ENCODE measurements around the gene IQSEC3.

IQSEC3 gene

DNA sequence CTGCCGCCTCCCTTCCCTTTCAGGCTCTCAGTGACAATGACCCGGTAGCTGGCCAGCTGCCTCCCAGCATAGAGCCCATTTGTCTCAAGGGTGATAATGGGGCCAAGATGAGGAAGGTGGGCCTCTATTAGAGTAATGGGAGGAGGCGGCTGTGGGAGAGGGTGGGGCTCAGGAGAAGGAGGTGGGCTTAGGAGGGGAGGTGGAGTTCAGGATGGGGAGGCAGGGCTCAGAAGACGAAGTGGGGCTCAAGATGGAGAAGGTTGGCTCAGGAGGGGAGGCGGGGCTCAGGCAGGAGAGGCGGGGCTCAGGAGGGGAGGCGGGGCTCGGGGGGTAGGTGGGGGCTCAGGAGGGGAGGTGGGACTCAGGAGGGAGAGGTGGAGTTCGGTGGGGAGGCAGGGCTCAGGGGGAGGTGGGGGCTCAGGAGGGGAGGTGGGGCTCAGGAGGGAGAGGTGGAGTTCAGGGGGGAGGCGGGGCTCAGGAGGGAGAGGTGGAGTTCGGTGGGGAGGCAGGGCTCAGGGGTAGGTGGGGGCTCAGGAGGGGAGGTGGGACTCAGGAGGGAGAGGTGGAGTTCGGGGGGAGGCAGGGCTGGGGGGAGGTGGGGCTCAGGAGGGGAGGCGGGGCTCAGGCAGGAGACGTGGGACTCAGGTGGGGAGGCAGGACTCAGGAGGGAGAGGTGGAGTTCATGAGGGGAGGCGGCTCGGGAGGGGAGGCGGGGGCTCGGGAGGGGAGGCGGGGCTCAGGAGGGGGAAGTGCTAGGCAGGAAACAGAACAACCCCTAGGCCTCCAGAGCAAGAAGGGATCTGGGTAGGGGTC, 36.8 kb downstream of the IQSEC3 start:
- WGBS = 72% methylated on average over 12 of the region's 19 CpGs
- Histone ChIP-seq H3K4me1 (ENCODE audit: insufficient read depth, low read length) (peaks cover 21% of the 10 kb centered on the region), H3K36me3 (ENCODE audit: insufficient read depth, low read length) (no peaks in the 10 kb centered on the region), H3K4me3 (ENCODE audit: low read length) (peak overlapping the region; percentile 36), H3K9ac (ENCODE audit: low read depth, low read length) (no peak overlapping the region), H3K27me3 (ENCODE audit: insufficient read depth, low read length) (peaks cover 17% of the 10 kb centered on the region; the same call in 1 of the 2 replicates), H3K27ac (ENCODE audit: low read depth, low read length) (no peak overlapping the region), H3K9me3 (ENCODE audit: insufficient read depth, low read depth, low read length) (no peaks in the 10 kb centered on the region)

DNA sequence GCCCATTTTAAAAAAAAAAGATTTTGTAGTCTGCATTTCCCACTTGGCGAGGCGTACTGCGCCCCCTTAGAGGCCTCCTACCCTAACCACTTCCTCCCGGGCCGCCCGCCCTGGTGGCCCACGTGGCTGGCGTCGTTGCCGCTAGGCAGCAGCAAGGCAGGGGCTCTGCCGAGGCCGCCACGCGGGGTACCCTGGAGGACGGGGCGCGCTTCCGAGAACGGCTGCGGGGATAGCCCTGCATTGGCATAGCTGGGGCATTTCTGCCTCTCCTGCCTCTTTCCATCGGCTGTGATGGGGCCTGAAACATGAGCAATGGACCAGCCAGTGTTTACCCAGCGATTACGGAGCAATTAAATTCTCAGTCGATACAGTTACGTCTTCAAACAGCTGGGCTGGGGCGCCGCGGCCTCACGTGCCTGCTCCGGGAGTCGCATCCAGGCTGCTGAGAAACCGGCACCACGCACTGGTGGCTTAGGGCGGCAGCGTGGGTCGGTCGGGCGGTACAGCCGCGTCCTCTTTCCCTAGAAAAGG, 38.0 kb downstream of the IQSEC3 start:
- Histone ChIP-seq H3K27me3 (ENCODE audit: insufficient read depth, low read length) (0 out of 2 replicates have a peak, but pooled peaks cover 6% of the 10 kb centered on the region), H3K9me3 (ENCODE audit: insufficient read depth, low read depth, low read length) (no peaks in the 10 kb centered on the region), H3K27ac (ENCODE audit: low read depth, low read length) (no peak overlapping the region), H3K36me3 (ENCODE audit: insufficient read depth, low read length) (no peaks in the 10 kb centered on the region), H3K4me3 (ENCODE audit: low read length) (no peak overlapping the region), H3K4me1 (ENCODE audit: insufficient read depth, low read length) (peaks cover 15% of the 10 kb centered on the region), H3K9ac (ENCODE audit: low read depth, low read length) (no peak overlapping the region)
- 92% methylated on average over 40 of the region's 40 CpGs for WGBS

GRCh38 chr12:105696-106095, 39.1 kb downstream of the IQSEC3 start:
- Histone ChIP-seq H3K9me3 (ENCODE audit: insufficient read depth, low read depth, low read length) (no peaks in the 10 kb centered on the region), H3K27me3 (ENCODE audit: insufficient read depth, low read length) (no peaks in the 10 kb centered on the region), H3K27ac (ENCODE audit: low read depth, low read length) (no peak overlapping the region), H3K9ac (ENCODE audit: low read depth, low read length) (no peak overlapping the region), H3K4me3 (ENCODE audit: low read length) (no peak overlapping the region), H3K36me3 (ENCODE audit: insufficient read depth, low read length) (no peaks in the 10 kb centered on the region), H3K4me1 (ENCODE audit: insufficient read depth, low read length) (peaks cover 20% of the 10 kb centered on the region)
- 92% methylated on average over 4 of the region's 4 CpGs for WGBS

- no peak overlapping the region for H3K27ac ChIP-seq (ENCODE audit: low read depth, low read length)
- H3K9ac ChIP-seq (ENCODE audit: low read depth, low read length) = no peak overlapping the region
- no peaks in the 10 kb centered on the region for H3K36me3 ChIP-seq (ENCODE audit: insufficient read depth, low read length)
- peaks cover 21% of the 10 kb centered on the region for H3K4me1 ChIP-seq (ENCODE audit: insufficient read depth, low read length)
- H3K9me3 ChIP-seq (ENCODE audit: insufficient read depth, low read depth, low read length) = no peaks in the 10 kb centered on the region
- no peaks in the 10 kb centered on the region for H3K27me3 ChIP-seq (ENCODE audit: insufficient read depth, low read length)
- 74% methylated on average over 5 of the region's 5 CpGs for WGBS
- H3K4me3 ChIP-seq (ENCODE audit: low read length) = no peak overlapping the region
Measured at GRCh38 chr12:106118-106591, 39.6 kb downstream of the IQSEC3 start.

GRCh38 chr12:108594-108993, 42.0 kb downstream of the IQSEC3 start:
- H3K27ac ChIP-seq (ENCODE audit: low read depth, low read length) = no peak overlapping the region
- H3K27me3 ChIP-seq (ENCODE audit: insufficient read depth, low read length) = no peaks in the 10 kb centered on the region
- WGBS = 87% methylated on average over 9 of the region's 9 CpGs
- H3K36me3 ChIP-seq (ENCODE audit: insufficient read depth, low read length) = no peaks in the 10 kb centered on the region
- H3K9ac ChIP-seq (ENCODE audit: low read depth, low read length) = no peak overlapping the region
- H3K9me3 ChIP-seq (ENCODE audit: insufficient read depth, low read depth, low read length) = no peaks in the 10 kb centered on the region
- H3K4me1 ChIP-seq (ENCODE audit: insufficient read depth, low read length) = peaks cover 21% of the 10 kb centered on the region
- H3K4me3 ChIP-seq (ENCODE audit: low read length) = no peak overlapping the region

DNA sequence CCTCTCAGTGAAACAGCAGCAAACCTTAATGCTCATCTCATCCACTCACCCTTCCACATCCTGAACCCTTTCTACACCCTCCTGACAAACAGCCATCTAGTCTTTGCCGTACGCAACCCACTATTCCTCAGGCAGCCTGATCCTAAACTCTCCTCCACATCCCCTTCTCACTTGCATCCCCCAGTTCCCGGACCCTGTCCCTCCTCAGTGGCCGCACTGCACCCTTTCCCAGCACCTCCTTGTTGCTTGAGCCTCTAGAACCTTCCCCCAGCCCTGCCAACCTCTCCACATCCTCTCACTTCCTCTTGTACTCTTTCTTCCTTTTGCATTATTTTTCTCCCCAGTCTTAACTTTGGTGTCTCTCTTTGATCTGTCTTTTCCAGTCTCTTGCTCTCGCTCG, 42.9 kb downstream of the IQSEC3 start:
- H3K27ac ChIP-seq (ENCODE audit: low read depth, low read length) = no peak overlapping the region
- H3K4me3 ChIP-seq (ENCODE audit: low read length) = no peak overlapping the region
- H3K9ac ChIP-seq (ENCODE audit: low read depth, low read length) = peak overlapping the region; percentile 18; the same call in 1 of the 2 replicates
- H3K4me1 ChIP-seq (ENCODE audit: insufficient read depth, low read length) = peaks cover 17% of the 10 kb centered on the region
- H3K36me3 ChIP-seq (ENCODE audit: insufficient read depth, low read length) = no peaks in the 10 kb centered on the region
- H3K9me3 ChIP-seq (ENCODE audit: insufficient read depth, low read depth, low read length) = no peaks in the 10 kb centered on the region
- WGBS = 76% methylated on average over 6 of the region's 6 CpGs
- H3K27me3 ChIP-seq (ENCODE audit: insufficient read depth, low read length) = no peaks in the 10 kb centered on the region

- Histone ChIP-seq H3K4me1 (ENCODE audit: insufficient read depth, low read length) (peaks cover 17% of the 10 kb centered on the region), H3K36me3 (ENCODE audit: insufficient read depth, low read length) (no peaks in the 10 kb centered on the region), H3K9me3 (ENCODE audit: insufficient read depth, low read depth, low read length) (no peaks in the 10 kb centered on the region), H3K4me3 (ENCODE audit: low read length) (no peak overlapping the region), H3K9ac (ENCODE audit: low read depth, low read length) (peak overlapping the region; percentile 4; the same call in 1 of the 2 replicates), H3K27me3 (ENCODE audit: insufficient read depth, low read length) (no peaks in the 10 kb centered on the region), H3K27ac (ENCODE audit: low read depth, low read length) (peak overlapping the region; percentile 57; the same call in 1 of the 2 replicates)
- 25% methylated on average over 3 of the region's 3 CpGs for WGBS
Measured at GRCh38 chr12:109872-110271, 43.3 kb downstream of the IQSEC3 start.

- Histone ChIP-seq H3K36me3 (ENCODE audit: insufficient read depth, low read length) (no peaks in the 10 kb centered on the region), H3K9me3 (ENCODE audit: insufficient read depth, low read depth, low read length) (no peaks in the 10 kb centered on the region), H3K9ac (ENCODE audit: low read depth, low read length) (no peak overlapping the region), H3K4me3 (ENCODE audit: low read length) (no peak overlapping the region), H3K4me1 (ENCODE audit: insufficient read depth, low read length) (peaks cover 17% of the 10 kb centered on the region), H3K27ac (ENCODE audit: low read depth, low read length) (no peak overlapping the region), H3K27me3 (ENCODE audit: insufficient read depth, low read length) (no peaks in the 10 kb centered on the region)
- 83% methylated on average over 11 of the region's 11 CpGs for WGBS
Measured at GRCh38 chr12:111699-112493, 45.3 kb downstream of the IQSEC3 start.

DNA sequence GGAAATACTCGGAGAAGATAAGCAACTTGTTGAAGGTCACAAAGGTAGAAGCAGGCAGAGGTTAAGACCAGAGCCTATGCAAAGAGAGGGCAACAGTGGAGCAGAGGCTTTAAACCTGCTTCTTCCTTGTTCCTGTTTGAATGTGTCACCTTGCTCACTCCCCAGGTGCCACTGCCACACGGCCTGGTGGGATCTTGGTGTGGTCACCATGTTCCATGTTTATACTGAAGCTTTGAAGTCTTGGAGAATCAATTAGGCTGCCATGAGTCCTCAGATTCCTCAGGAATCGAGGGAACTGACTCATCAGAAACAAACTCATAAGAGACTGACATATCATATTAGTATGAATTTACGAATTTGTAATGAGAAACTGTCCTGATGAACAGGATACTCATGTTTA, 46.8 kb downstream of the IQSEC3 start:
- Histone ChIP-seq H3K4me3 (ENCODE audit: low read length) (no peak overlapping the region), H3K9ac (ENCODE audit: low read depth, low read length) (no peak overlapping the region), H3K9me3 (ENCODE audit: insufficient read depth, low read depth, low read length) (no peaks in the 10 kb centered on the region), H3K36me3 (ENCODE audit: insufficient read depth, low read length) (no peaks in the 10 kb centered on the region), H3K4me1 (ENCODE audit: insufficient read depth, low read length) (peaks cover 17% of the 10 kb centered on the region), H3K27ac (ENCODE audit: low read depth, low read length) (no peak overlapping the region), H3K27me3 (ENCODE audit: insufficient read depth, low read length) (no peaks in the 10 kb centered on the region)
- 83% methylated on average over 4 of the region's 4 CpGs for WGBS

GRCh38 chr12:114626-115211, 48.2 kb downstream of the IQSEC3 start:
- Histone ChIP-seq H3K36me3 (ENCODE audit: insufficient read depth, low read length) (no peaks in the 10 kb centered on the region), H3K4me1 (ENCODE audit: insufficient read depth, low read length) (peaks cover 11% of the 10 kb centered on the region), H3K27me3 (ENCODE audit: insufficient read depth, low read length) (no peaks in the 10 kb centered on the region), H3K9me3 (ENCODE audit: insufficient read depth, low read depth, low read length) (no peaks in the 10 kb centered on the region), H3K27ac (ENCODE audit: low read depth, low read length) (no peak overlapping the region), H3K4me3 (ENCODE audit: low read length) (no peak overlapping the region), H3K9ac (ENCODE audit: low read depth, low read length) (no peak overlapping the region)
- WGBS = 76% methylated on average over 4 of the region's 4 CpGs

DNA sequence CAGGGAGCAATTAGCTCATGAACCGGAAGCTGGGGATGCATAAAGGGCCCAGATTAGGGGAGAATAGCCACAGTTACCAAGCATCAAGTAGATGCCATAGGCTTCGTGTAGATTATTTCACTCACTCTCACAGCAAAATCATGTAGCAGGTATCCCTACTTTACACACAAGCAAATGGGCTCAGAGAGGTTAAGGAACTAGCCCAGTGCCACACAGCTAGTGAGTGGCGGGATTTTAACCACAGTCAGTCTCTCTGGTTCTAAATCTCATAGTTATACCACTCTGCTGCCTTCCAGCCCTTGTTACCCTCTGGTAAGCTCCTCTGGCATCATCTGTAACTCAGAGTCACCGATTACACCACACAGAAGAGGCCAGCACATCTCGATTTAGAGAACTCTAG, 49.0 kb downstream of the IQSEC3 start:
- Histone ChIP-seq H3K27ac (ENCODE audit: low read depth, low read length) (no peak overlapping the region), H3K27me3 (ENCODE audit: insufficient read depth, low read length) (no peaks in the 10 kb centered on the region), H3K36me3 (ENCODE audit: insufficient read depth, low read length) (no peaks in the 10 kb centered on the region), H3K4me3 (ENCODE audit: low read length) (no peak overlapping the region), H3K9ac (ENCODE audit: low read depth, low read length) (no peak overlapping the region), H3K4me1 (ENCODE audit: insufficient read depth, low read length) (peaks cover 3% of the 10 kb centered on the region; the same call in 1 of the 2 replicates), H3K9me3 (ENCODE audit: insufficient read depth, low read depth, low read length) (no peaks in the 10 kb centered on the region)
- WGBS = 91% methylated on average over 5 of the region's 5 CpGs

All from HUES64 (cell line).